ENCODE data around the gene CFAP45.

Gene CFAP45

DNA sequence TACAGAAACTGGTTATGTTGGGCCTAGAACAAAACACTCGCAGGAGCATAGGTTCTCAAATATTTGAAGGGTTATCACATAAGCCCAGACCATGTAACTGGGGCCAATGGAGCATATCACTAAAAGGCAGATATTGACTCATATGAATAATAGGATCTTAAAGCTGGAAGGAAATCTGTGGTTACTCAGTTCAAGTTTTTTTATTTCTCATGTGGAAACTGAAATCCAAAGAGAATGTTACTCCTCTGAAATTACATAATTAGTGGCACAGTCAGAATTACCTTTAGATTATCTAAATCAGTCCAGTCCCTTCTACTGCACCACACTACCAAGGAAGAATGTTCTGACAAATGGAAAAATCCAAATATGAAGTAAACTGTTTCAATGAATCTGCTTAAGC, 61.2 kb downstream of the CFAP45 start:
- DNase-seq (ENCODE audit: low spot score): no peak
- Histone ChIP-seq H3K14ac (ENCODE audit: low read length) (no peak overlapping the region), H2BK5ac (ENCODE audit: low read length) (no peak overlapping the region), H3K4me3 (ENCODE audit: low read length in 2 of 2) (no peak overlapping the region), H2BK120ac (ENCODE audit: low read depth, low read length) (no peak overlapping the region), H3K4ac (ENCODE audit: low read length) (no peak overlapping the region), H3K18ac (ENCODE audit: low read length) (no peak overlapping the region), H2BK12ac (ENCODE audit: low read length) (no peak overlapping the region), H3K9ac (ENCODE audit: low read depth, low read length, poor library complexity) (no peak overlapping the region), H3K4me1 (ENCODE audit: control insufficient read depth in 2 of 2, insufficient read depth in 1 of 2, low read depth in 1 of 2, low read length in 2 of 2) (no peaks in the 10 kb centered on the region), H3K79me1 (ENCODE audit: low read depth, low read length) (no peaks in the 10 kb centered on the region), H2AK5ac (ENCODE audit: low read depth, low read length) (no peak overlapping the region), H4K8ac (ENCODE audit: low read depth, low read length) (no peak overlapping the region), H2BK15ac (ENCODE audit: low read length) (no peak overlapping the region), H3K9me3 (replicated peaks in 1 of 2; ENCODE audit: control insufficient read depth in 2 of 2, insufficient read depth in 1 of 2, low read depth in 1 of 2, low read length in 2 of 2) (no peaks in the 10 kb centered on the region), H3K36me3 (replicated peaks in 1 of 2; ENCODE audit: control insufficient read depth in 2 of 2, insufficient read depth in 2 of 2, low read length in 2 of 2) (no peaks in the 10 kb centered on the region), H2AFZ (ENCODE audit: low read length) (no peak overlapping the region), H3K27me3 (ENCODE audit: control insufficient read depth in 3 of 3, insufficient read depth in 3 of 3, low read depth in 1 of 3, low read length in 3 of 3) (peaks cover 0 to 9% (median 0%) of the 10 kb centered on the region in 3 experiments), H3K27ac (replicated peaks; ENCODE audit: low read length) (no peak overlapping the region), H3K23ac (ENCODE audit: low read depth, low read length, poor library complexity) (no peak overlapping the region), H4K91ac (ENCODE audit: low read depth, low read length, poor library complexity) (no peak overlapping the region), H3K4me2 (ENCODE audit: insufficient read depth, low read length, poor library complexity, severe bottlenecking) (no peak overlapping the region)
- WGBS, 2 donors (ENCODE audit: extremely low coverage in 2 of 2, insufficient read length in 2 of 2, insufficient replicate concordance in 1 of 2): no CpG with 5 or more reads among the region's 1 CpG

DNA sequence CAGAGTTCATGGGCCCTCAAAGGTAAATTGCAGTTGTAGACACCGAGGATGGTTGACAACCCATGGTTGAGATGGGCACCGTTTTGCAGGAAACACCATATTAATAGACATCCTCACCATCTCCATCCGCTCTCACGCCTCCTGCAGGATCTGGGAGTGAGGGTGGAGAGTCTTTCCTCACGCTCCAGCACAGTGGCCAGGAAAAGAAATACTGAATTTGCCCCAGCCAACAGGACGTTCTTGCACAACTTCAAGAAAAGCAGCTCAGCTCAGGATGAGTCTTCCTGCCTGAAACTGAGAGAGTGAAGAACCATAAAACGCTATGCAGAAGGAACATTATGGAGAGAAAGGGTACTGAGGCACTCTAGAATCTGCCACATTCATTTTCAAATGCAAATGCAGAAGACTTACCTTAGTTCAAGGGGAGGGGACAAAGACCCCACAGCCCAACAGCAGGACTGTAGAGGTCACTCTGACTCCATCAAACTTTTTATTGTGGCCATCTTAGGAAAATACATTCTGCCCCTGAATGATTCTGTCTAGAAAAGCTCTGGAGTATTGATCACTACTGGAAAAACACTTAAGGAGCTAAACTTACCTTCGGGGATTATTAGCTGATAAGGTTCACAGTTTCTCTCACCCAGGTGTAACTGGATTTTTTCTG, 64.0 kb downstream of the CFAP45 start:
- H4K8ac ChIP-seq (ENCODE audit: low read depth, low read length): no peak overlapping the region
- H3K9me3 ChIP-seq (replicated peaks in 1 of 2; ENCODE audit: control insufficient read depth in 2 of 2, insufficient read depth in 1 of 2, low read depth in 1 of 2, low read length in 2 of 2): no peaks in the 10 kb centered on the region
- peaks cover 0 to 21% (median 0%) of the 10 kb centered on the region in 3 experiments for H3K27me3 ChIP-seq (ENCODE audit: control insufficient read depth in 3 of 3, insufficient read depth in 3 of 3, low read depth in 1 of 3, low read length in 3 of 3)
- DNase-seq (ENCODE audit: low spot score): no peak
- H2BK15ac ChIP-seq (ENCODE audit: low read length): no peak overlapping the region
- H3K79me1 ChIP-seq (ENCODE audit: low read depth, low read length): no peaks in the 10 kb centered on the region
- WGBS, 2 donors (ENCODE audit: extremely low coverage in 2 of 2, insufficient read length in 2 of 2, insufficient replicate concordance in 1 of 2): no CpG with 5 or more reads among the region's 8 CpGs
- H2BK120ac ChIP-seq (ENCODE audit: low read depth, low read length): no peak overlapping the region
- H2BK12ac ChIP-seq (ENCODE audit: low read length): no peak overlapping the region
- no peak overlapping the region for H2AFZ ChIP-seq (ENCODE audit: low read length)
- no peak overlapping the region for H3K4ac ChIP-seq (ENCODE audit: low read length)
- no peak overlapping the region for H4K91ac ChIP-seq (ENCODE audit: low read depth, low read length, poor library complexity)
- H3K4me2 ChIP-seq (ENCODE audit: insufficient read depth, low read length, poor library complexity, severe bottlenecking): no peak overlapping the region
- no peak overlapping the region for H3K23ac ChIP-seq (ENCODE audit: low read depth, low read length, poor library complexity)
- H3K27ac ChIP-seq (replicated peaks; ENCODE audit: low read length): no peak overlapping the region
- no peak overlapping the region for H2AK5ac ChIP-seq (ENCODE audit: low read depth, low read length)
- H3K4me3 ChIP-seq (ENCODE audit: low read length in 2 of 2): no peak overlapping the region
- peaks cover 0 to 7% of the 10 kb centered on the region in 2 donors for H3K4me1 ChIP-seq (ENCODE audit: control insufficient read depth in 2 of 2, insufficient read depth in 1 of 2, low read depth in 1 of 2, low read length in 2 of 2)
- H3K18ac ChIP-seq (ENCODE audit: low read length): no peak overlapping the region
- no peak overlapping the region for H3K9ac ChIP-seq (ENCODE audit: low read depth, low read length, poor library complexity)
- H3K36me3 ChIP-seq (replicated peaks in 1 of 2; ENCODE audit: control insufficient read depth in 2 of 2, insufficient read depth in 2 of 2, low read length in 2 of 2): no peaks in the 10 kb centered on the region
- no peak overlapping the region for H2BK5ac ChIP-seq (ENCODE audit: low read length)
- H3K14ac ChIP-seq (ENCODE audit: low read length): no peak overlapping the region

DNA sequence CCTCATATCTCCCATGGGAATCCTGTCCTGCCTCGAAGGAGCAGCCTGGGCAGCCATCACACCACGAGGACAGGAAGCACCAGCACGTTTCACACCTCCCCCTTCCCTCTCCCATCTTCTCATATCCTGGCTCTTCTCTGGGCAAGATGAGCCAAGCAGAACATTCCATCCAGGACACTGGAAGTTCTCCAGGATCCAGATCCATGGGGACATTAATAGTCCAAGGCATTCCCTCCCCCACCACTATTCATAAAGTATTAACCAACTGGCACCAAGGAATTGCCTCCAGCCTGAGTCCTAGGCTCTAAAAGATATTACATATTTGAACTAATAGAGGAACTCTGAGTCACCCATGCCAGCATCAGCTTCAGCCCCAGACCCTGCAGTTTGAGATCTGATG, 64.6 kb downstream of the CFAP45 start:
- H2AK5ac ChIP-seq (ENCODE audit: low read depth, low read length): no peak overlapping the region
- H2BK12ac ChIP-seq (ENCODE audit: low read length): no peak overlapping the region
- no peak overlapping the region for H3K27ac ChIP-seq (replicated peaks; ENCODE audit: low read length)
- no CpG with 5 or more reads among the region's 3 CpGs for WGBS, 2 donors (ENCODE audit: extremely low coverage in 2 of 2, insufficient read length in 2 of 2, insufficient replicate concordance in 1 of 2)
- no peak overlapping the region for H3K4me2 ChIP-seq (ENCODE audit: insufficient read depth, low read length, poor library complexity, severe bottlenecking)
- H2BK5ac ChIP-seq (ENCODE audit: low read length): no peak overlapping the region
- no peaks in the 10 kb centered on the region for H3K9me3 ChIP-seq (replicated peaks in 1 of 2; ENCODE audit: control insufficient read depth in 2 of 2, insufficient read depth in 1 of 2, low read depth in 1 of 2, low read length in 2 of 2)
- no peak for DNase-seq (ENCODE audit: low spot score)
- peaks cover 0 to 7% of the 10 kb centered on the region in 2 donors for H3K4me1 ChIP-seq (ENCODE audit: control insufficient read depth in 2 of 2, insufficient read depth in 1 of 2, low read depth in 1 of 2, low read length in 2 of 2)
- H3K27me3 ChIP-seq (ENCODE audit: control insufficient read depth in 3 of 3, insufficient read depth in 3 of 3, low read depth in 1 of 3, low read length in 3 of 3): peaks cover 0 to 25% (median 0%) of the 10 kb centered on the region in 3 experiments
- H3K36me3 ChIP-seq (replicated peaks in 1 of 2; ENCODE audit: control insufficient read depth in 2 of 2, insufficient read depth in 2 of 2, low read length in 2 of 2): no peaks in the 10 kb centered on the region
- H3K18ac ChIP-seq (ENCODE audit: low read length): no peak overlapping the region
- H4K91ac ChIP-seq (ENCODE audit: low read depth, low read length, poor library complexity): no peak overlapping the region
- no peak overlapping the region for H3K4me3 ChIP-seq (ENCODE audit: low read length in 2 of 2)
- no peaks in the 10 kb centered on the region for H3K79me1 ChIP-seq (ENCODE audit: low read depth, low read length)
- no peak overlapping the region for H4K8ac ChIP-seq (ENCODE audit: low read depth, low read length)
- no peak overlapping the region for H3K4ac ChIP-seq (ENCODE audit: low read length)
- no peak overlapping the region for H2BK15ac ChIP-seq (ENCODE audit: low read length)
- no peak overlapping the region for H3K23ac ChIP-seq (ENCODE audit: low read depth, low read length, poor library complexity)
- no peak overlapping the region for H2BK120ac ChIP-seq (ENCODE audit: low read depth, low read length)
- H3K14ac ChIP-seq (ENCODE audit: low read length): no peak overlapping the region
- no peak overlapping the region for H2AFZ ChIP-seq (ENCODE audit: low read length)
- no peak overlapping the region for H3K9ac ChIP-seq (ENCODE audit: low read depth, low read length, poor library complexity)

DNA sequence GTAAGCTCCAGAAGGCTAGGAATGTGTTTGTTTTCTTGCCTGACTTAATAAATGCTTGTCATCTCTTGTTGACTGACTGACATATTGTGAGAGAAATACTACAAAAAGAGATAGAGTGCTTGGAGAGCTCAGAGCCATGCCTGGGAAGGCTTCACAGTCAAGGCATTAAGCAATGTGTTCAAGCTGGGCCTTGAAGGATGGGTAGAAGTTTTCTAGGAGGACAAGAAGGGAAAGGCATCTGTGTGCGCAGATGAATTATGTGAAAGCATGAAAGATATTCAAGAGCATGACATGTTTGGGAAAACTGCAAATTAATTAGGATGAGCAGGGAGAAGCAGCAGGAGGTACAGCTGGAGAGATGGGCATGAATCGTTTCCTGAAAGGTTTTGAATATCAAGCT, 67.7 kb downstream of the CFAP45 start:
- Histone ChIP-seq H3K79me1 (ENCODE audit: low read depth, low read length) (no peaks in the 10 kb centered on the region), H3K27ac (replicated peaks; ENCODE audit: low read length) (no peak overlapping the region), H3K9ac (ENCODE audit: low read depth, low read length, poor library complexity) (no peak overlapping the region), H4K8ac (ENCODE audit: low read depth, low read length) (no peak overlapping the region), H2AFZ (ENCODE audit: low read length) (no peak overlapping the region), H3K4me2 (ENCODE audit: insufficient read depth, low read length, poor library complexity, severe bottlenecking) (no peak overlapping the region), H4K91ac (ENCODE audit: low read depth, low read length, poor library complexity) (no peak overlapping the region), H2BK12ac (ENCODE audit: low read length) (no peak overlapping the region), H2BK120ac (ENCODE audit: low read depth, low read length) (no peak overlapping the region), H3K36me3 (replicated peaks in 1 of 2; ENCODE audit: control insufficient read depth in 2 of 2, insufficient read depth in 2 of 2, low read length in 2 of 2) (no peaks in the 10 kb centered on the region), H3K18ac (ENCODE audit: low read length) (no peak overlapping the region), H2BK5ac (ENCODE audit: low read length) (no peak overlapping the region), H3K9me3 (replicated peaks in 1 of 2; ENCODE audit: control insufficient read depth in 2 of 2, insufficient read depth in 1 of 2, low read depth in 1 of 2, low read length in 2 of 2) (no peaks in the 10 kb centered on the region), H2BK15ac (ENCODE audit: low read length) (no peak overlapping the region), H3K4ac (ENCODE audit: low read length) (no peak overlapping the region), H3K14ac (ENCODE audit: low read length) (no peak overlapping the region), H2AK5ac (ENCODE audit: low read depth, low read length) (no peak overlapping the region), H3K4me3 (ENCODE audit: low read length in 2 of 2) (no peak overlapping the region), H3K27me3 (ENCODE audit: control insufficient read depth in 3 of 3, insufficient read depth in 3 of 3, low read depth in 1 of 3, low read length in 3 of 3) (peaks cover 0 to 44% (median 0%) of the 10 kb centered on the region in 3 experiments), H3K23ac (ENCODE audit: low read depth, low read length, poor library complexity) (no peak overlapping the region), H3K4me1 (ENCODE audit: control insufficient read depth in 2 of 2, insufficient read depth in 1 of 2, low read depth in 1 of 2, low read length in 2 of 2) (peaks cover 0 to 7% of the 10 kb centered on the region in 2 donors)
- no peak for DNase-seq (ENCODE audit: low spot score)
- WGBS, 2 donors (ENCODE audit: extremely low coverage in 2 of 2, insufficient read length in 2 of 2, insufficient replicate concordance in 1 of 2): no CpG with 5 or more reads among the region's 2 CpGs
